HT1080 (cell line): ENCODE data around the gene OXCT1. TPM values are rescaled to one million over a fixed set of nuclear protein-coding genes. Genes with fewer than 3 reads are reported as not detected.
A peak's percentile ranks its signal among the peaks of the same experiment; 100 is the strongest.
"Not testable (repeated sequence)": the region's sequence is repeated elsewhere in the genome, so short reads cannot be mapped to it uniquely, and the experiment has no call there.

Experiments
- DNase-seq: peaks from one replicate; pipeline ENCODE4 v3.0.0-alpha.2; 2015; ENCODE audit warnings: low read depth
- total RNA-seq: library from RNA; depleted of rRNA; stranded (reverse); fragments of >200 nt; shearing (Covaris generic); gene quantifications from 2 replicates; pipeline ENCODE4 v1.2.3, GENCODE V29; 2014

OXCT1 gene
- total RNA-seq, 1 experiment from 2014 or later = 17.6 TPM

DNA sequence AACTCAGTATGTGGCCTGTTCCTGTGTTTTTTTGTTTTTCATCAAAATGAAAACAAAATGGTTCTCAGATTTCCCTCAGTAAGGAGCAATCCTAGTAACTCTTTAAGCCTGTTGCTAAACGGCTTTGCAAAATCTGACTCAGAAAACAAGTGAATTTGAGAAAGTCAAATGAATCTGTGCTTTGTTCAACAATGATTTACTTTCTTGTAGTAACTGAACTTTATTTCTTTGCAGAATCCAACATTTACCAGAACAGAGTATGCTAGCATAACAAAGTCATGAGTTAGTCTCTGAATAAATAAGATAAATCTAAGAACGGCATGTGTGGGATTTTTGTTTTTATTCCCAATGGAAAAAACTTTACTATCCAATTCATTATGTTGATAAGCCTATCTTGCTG lies 93.8 kb downstream of the OXCT1 start:
- no peak for DNase-seq

GRCh38 chr5:41773799-41774198 lies 96.4 kb downstream of the OXCT1 start:
- no peak for DNase-seq

DNA sequence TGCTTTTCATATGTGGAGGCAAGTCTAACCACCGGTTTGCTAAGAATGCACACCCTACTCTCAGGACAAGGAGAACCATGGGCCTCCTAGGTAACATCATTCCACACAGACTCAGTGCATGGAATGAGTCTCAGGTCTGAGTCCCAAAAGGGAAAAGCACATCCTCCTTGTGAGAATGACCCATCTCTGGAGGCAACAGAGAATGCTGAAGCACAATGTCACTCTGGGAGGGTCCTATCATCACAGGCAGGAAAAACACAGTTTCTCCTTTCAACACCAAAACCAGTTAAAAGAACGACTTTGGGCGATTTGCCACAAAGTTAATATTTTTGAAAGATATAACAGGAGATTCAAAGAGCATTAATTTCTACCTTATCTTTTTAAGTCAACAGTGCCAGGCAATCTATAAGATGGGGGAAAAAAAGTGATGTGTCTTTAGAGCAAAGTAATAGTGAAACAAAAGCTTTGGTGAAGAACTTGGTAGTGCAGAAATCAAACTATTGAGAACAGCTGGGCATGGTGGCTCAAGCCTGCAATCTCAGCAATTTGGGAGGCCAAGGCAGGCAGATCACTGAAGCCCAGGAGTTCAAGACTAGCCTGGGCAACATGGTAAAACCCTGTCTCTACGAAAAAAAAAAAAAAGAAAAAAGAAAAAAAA lies 97.3 kb downstream of the OXCT1 start:
- DNase-seq = no peak

DNA sequence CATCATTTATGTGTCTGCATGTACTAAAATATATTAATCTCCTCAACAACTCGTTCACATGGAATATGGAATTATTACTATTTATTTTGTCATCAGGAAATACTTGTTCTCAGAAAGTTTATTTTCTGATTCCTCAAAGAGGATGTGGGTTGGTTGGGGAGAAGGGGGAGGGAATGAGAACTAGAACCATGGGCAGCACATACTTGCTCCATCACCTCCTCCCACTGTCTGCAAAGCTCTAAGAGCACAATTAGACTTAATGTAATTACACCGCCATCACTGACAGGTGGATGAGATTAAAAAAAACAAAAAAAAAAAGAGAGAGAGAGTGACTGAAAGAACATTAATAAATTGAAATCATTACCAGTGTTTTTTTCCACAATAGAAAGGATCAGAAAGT lies 98.2 kb downstream of the OXCT1 start:
- no peak for DNase-seq

- no peak for DNase-seq
These were observed 99.4 kb downstream of the OXCT1 start for GRCh38 chr5:41770799-41771198.

GRCh38 chr5:41768692-41769091 lies 101.5 kb downstream of the OXCT1 start:
- DNase-seq = no peak

DNA sequence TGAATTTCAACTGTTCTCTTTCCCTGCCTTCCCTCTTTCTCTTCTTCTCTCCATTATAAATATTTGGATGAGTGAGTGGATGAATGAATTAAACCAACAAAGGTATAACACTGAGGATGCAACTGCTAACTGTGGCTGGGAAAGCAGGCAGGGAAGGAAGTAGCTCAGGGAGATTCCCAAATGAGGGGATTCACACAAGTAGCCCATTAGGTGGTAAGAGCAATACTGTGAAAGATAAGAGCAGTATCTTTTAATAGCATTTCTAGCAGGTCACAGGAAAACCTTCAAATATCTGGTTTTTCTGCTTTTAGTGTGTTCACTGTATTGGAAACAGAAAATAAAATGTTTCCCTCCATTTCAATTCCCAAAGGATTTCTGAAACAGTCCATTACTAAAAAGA lies 105.6 kb downstream of the OXCT1 start:
- DNase-seq = no peak

DNA sequence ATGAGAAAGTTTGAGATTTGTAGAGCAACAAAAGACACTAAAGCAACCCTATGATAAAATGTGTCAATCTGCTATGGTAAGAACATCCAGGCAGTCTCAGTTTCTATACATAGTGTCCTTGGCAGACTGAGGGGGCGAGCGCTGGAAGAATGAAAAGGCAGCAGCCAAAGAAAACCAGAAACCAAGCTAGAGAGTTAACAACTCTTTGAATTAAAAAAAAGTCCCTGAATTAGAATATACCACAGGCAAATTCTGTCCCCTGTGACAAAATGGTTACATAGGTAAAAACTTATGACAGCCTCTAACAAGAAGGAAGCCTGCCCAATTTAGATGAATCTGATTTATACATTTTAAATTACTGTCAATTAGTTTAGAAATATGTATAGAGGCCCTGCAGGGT lies 106.7 kb downstream of the OXCT1 start:
- no peak for DNase-seq

DNA sequence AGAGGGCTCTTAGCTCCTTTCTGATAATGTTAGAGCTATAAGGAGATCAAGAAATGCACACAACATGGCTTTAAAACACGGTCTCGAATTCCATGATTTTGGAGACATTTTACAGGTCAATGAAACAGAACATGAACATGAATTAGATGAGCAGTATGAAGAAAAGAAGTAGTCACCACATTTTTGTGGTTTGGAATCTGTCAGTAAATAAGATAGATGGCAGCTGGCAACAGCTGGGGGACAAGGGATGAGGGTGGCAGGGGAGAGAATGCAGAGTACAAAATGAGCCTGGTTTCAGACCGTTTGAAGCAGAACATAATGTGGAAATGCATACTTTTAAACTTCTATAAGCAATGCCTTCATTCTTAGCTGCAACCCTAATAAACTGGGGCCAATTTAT lies 107.1 kb downstream of the OXCT1 start:
- DNase-seq = peak; percentile 66

DNA sequence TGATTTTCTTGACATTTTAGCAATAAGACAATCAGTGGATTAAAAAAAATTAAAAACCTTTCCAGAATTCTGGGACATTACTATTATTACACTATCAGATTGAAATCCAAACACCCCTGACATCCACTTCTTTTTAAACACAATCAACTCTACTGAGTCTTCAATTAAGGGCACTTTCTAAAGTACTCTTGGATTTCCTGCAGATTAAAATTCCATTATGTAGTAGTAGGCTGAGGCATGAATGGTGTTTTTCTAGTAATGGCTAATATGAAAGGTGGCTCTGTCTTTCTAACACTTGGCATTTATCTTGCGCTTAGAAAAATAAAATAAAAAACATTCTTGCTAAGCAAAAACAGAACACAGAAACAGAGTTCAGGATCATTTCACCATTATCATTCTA lies 107.8 kb downstream of the OXCT1 start:
- DNase-seq = no peak

- no peak for DNase-seq
These were observed 108.6 kb downstream of the OXCT1 start for GRCh38 chr5:41761663-41762062.

DNA sequence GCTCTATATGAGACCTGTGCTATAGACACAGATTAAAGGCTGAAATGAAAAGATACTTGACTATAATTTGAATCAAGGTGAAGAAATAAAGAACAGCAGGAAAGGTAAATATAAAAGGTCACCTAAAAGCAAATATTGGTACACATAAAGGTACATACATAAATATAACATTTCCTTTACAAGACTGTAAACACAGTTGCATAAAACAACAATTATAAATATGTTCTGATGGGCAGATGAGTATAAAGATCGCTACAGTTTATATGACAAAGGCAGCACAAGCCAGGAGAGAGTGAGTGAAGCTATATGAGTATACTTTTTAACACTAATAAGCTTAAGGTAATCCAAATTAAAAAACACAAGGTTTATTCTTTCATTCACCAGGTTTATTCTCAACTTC lies 114.5 kb downstream of the OXCT1 start:
- DNase-seq = no peak

DNA sequence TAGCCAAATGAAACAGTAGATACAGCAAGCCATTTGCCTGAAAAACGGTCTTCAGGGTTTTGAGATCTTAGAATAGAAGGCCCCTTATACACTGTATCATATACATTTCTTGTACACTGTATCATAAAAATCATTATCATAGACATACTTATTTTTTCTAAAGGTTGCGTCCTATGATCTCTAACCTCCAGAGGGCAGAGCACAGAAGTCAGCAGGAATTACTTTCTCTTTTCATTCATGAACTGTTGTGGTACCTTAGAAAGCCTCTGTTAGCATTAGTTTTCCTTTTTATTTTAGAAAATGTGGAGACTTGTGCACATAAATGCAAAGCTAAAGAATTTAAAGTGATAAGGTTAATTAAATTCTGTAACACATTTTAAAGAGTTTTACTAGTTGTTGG lies 115.4 kb downstream of the OXCT1 start:
- no peak for DNase-seq

DNA sequence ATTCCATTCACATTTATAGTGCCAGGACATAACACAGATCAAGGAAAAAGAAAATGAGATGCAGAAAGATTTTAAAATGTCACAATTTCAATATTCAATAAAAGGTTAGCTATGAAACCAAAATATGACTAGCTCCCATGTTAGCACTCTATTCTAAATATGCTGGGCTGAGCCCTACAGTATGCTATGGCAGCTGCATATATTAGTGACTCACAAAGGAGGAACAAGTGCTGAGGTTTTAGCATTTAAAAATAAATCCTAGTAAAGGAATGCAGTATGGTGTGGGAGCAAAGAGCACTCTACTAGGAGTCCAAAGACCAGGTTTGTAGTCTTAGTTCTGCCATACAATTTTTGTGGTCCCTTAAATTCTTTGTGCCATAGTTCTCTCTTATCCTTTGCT lies 118.4 kb downstream of the OXCT1 start:
- DNase-seq = no peak

- DNase-seq = peak; percentile 68
These were observed 121.6 kb downstream of the OXCT1 start for GRCh38 chr5:41748631-41749030.

DNA sequence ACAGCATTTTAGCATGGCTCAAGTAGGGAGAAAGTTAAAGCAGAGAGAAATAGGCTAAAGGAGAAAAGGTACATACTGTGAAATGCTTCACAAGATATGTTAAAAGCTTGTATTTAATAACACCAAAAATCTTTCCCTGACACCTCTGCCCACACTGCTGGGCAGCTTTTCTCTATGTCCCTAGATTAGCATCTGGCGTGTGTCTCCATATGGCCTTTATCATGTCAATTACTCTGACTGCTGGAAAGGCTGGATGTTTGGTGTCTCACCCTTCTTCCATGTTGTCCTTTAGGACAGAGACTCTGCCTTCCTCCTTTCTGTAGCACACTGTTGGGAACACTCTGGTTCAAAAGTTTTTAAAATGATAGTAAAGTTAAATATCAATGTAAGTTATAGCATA lies 122.5 kb downstream of the OXCT1 start:
- DNase-seq = no peak

DNA sequence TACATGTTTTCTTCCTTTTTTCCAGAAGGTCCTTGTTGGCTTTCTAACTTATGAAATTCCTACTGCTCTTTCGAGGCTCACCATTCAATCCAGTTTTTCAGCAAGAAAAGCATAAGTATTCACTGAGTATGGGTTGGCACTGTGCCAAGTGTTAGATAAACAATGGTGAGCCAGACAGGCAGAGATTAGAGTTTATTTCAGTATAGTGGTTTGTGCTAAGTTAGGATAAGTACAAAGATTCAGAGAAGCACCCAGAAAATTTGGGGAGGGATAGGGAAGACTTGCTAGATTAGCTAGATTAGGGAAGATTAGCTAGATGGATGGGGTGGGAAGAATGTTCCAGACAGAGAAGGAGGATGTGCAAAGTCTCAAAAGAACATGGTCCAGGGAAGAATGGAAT lies 122.9 kb downstream of the OXCT1 start:
- DNase-seq = no peak

GRCh38 chr5:41742608-41743007 lies 127.6 kb downstream of the OXCT1 start:
- not testable (repeated sequence) for DNase-seq

DNA sequence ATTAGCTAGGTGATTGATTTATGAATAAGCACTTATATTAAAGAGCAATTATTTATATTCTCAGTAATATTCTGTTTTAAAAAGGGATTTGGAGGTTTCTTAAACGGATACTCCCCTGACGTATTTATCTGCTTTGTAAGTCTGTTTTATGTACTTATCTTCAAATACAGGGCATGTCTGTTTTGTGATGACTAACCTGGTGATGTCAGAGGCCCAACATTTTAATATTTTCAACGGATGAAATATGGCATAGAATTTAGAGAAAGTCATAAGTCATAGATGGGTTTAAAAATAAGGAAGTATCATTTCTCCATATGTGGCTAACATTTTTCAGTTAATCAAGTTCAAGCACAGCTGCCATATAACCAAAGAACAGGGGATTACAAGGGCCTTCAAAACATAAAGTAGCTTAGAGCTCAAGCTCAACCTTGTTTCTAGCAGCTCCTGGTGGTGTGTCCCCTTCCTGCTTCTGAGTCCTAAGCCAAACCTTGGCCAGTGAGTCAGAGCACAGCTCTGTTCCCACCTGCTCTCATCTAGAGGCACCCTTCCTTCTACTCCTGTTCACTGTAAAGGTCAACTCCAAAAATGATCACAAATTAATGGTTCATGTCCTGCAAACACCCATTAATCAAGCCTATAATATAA lies 131.4 kb downstream of the OXCT1 start:
- no peak for DNase-seq

- DNase-seq = no peak
These were observed 133.6 kb downstream of the OXCT1 start for GRCh38 chr5:41736641-41737040.

DNA sequence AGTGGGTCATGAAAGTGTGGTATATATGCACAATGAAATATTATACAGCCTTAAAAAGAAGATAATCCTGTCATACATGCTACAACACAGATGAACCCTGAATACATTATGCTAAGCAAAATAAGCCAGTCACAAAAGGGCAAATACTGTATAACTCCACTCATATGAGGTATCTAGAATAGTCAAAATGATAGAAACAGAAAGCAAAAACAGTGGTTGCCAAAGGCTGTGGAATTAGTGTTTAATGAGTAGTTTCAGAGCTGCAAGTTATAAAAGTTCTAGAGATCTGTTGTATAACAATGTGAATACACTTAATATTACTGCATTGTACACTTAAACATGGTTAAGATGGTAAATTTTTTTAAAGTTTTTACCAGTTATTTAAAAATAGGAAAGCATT lies 135.0 kb downstream of the OXCT1 start:
- no peak for DNase-seq

DNA sequence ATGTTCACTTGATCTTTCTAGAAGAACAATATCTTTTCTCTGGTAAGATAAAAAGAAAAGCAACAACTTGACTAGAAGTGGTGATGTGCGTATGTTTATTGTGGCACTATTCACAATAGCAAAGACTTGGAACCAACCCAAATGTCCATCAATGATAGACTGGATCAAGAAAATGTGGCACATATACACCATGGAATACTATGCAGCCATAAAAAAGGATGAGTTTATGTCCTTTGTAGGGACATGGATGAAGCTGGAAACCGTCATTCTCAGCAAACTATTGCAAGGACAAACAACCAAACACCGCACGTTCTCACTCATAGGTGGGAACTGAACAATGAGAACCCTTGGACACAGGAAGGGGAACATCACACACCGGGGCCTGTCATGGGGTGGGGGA lies 140.8 kb downstream of the OXCT1 start:
- not testable (repeated sequence) for DNase-seq

DNA sequence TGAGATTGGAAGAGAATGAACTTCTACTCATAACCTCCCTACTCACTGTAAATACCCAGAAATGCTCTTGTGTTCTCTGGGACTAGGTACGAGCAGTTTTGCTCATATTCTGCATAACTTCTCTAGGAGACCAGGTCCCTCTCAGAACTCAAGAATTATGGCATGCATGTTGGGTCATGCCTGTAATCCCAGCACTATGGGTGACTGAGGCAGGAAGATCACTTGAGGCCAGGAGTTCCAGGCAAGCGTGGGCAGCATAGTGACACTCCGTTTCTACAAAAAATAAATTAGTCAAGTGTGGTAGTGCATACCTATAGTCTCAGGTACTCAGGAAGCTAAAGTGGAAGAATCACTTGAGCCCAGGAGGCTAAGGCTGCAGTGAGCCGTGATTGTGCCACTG lies 141.9 kb downstream of the OXCT1 start:
- no peak for DNase-seq
